H9 (cell line): ENCODE data around the gene CEP250. TPM values are rescaled to one million over a fixed set of nuclear protein-coding genes. Genes with fewer than 3 reads are reported as not detected.

Experiments used
- DNase-seq: peaks from one replicate; pipeline ENCODE4 v3.0.0-alpha.2; 2017
- H2AFZ ChIP-seq: one replicate; pipeline ENCODE4 v1.6.1; 2013; ENCODE audit warnings: mild to moderate bottlenecking, low read length, control low read depth, moderate library complexity
- H2AK5ac ChIP-seq: 2 replicates; pipeline ENCODE4 v1.6.1; 2013; ENCODE audit warnings: low read length, control low read depth, mixed read lengths; ENCODE audit not compliant: insufficient read length
- H2BK120ac ChIP-seq: one replicate; pipeline ENCODE4 v1.6.1; 2013; ENCODE audit warnings: low read depth, mild to moderate bottlenecking, low read length, control low read depth, inconsistent platforms; ENCODE audit not compliant: poor library complexity, severe bottlenecking
- H2BK12ac ChIP-seq: 2 replicates; pipeline ENCODE4 v1.6.1; 2013; ENCODE audit warnings: low read length, control low read depth, mixed read lengths, low read depth; ENCODE audit not compliant: insufficient read length
- H2BK15ac ChIP-seq: 2 replicates; pipeline ENCODE4 v1.6.1; 2013; ENCODE audit warnings: low read depth, low read length, control low read depth
- H2BK20ac ChIP-seq: one replicate; pipeline ENCODE4 v1.6.1; 2013; ENCODE audit warnings: low read depth, mild to moderate bottlenecking, low read length, control low read depth, inconsistent platforms; ENCODE audit not compliant: poor library complexity, severe bottlenecking
- H2BK5ac ChIP-seq: 2 replicates; pipeline ENCODE4 v1.6.1; 2013; ENCODE audit warnings: low read length, control low read depth, mixed read lengths; ENCODE audit not compliant: insufficient read length
- H3K14ac ChIP-seq: 2 replicates; pipeline ENCODE4 v1.6.1; 2013; ENCODE audit warnings: low read length, control low read depth; ENCODE audit not compliant: insufficient read depth
- H3K18ac ChIP-seq: 2 replicates; pipeline ENCODE4 v1.6.1; 2013; ENCODE audit warnings: low read depth, mild to moderate bottlenecking, mixed read lengths, low read length, control low read depth; ENCODE audit not compliant: insufficient read length
- H3K23ac ChIP-seq: 2 replicates; pipeline ENCODE4 v1.6.1; 2013; ENCODE audit warnings: low read length, control low read depth, mixed read lengths, low read depth; ENCODE audit not compliant: insufficient read length
- H3K23me2 ChIP-seq: 2 replicates; pipeline ENCODE4 v1.6.1; 2013; ENCODE audit warnings: low read depth, mild to moderate bottlenecking, mixed read lengths, low read length, control low read depth; ENCODE audit not compliant: insufficient read length, poor library complexity, severe bottlenecking
- H3K27ac ChIP-seq: 2 replicates; pipeline ENCODE4 v1.5.1; 2013; ENCODE audit warnings: low read length, control low read depth, mixed read lengths, low read depth; ENCODE audit not compliant: insufficient read length
- H3K27me3 ChIP-seq: 2 replicates; pipeline ENCODE4 v1.6.1; 2013; ENCODE audit warnings: low read length, control low read depth, inconsistent platforms; ENCODE audit not compliant: insufficient read depth
- H3K4ac ChIP-seq: 2 replicates; pipeline ENCODE4 v1.6.1; 2013; ENCODE audit warnings: low read depth, mild to moderate bottlenecking, control low read depth, inconsistent platforms, low read length, moderate library complexity
- H3K4me1 ChIP-seq: 2 replicates; pipeline ENCODE4 v1.6.1; 2013; ENCODE audit warnings: low read length, control low read depth, inconsistent platforms; ENCODE audit not compliant: insufficient read depth
- H3K4me2 ChIP-seq: 2 replicates; pipeline ENCODE4 v1.6.1; 2013; ENCODE audit warnings: low read length, control low read depth, mixed read lengths; ENCODE audit not compliant: insufficient read length, insufficient read depth
- H3K56ac ChIP-seq: 2 replicates; pipeline ENCODE4 v1.6.1; 2013; ENCODE audit warnings: low read depth, mild to moderate bottlenecking, mixed read lengths, low read length, control low read depth; ENCODE audit not compliant: insufficient read length
- H3K79me1 ChIP-seq: 2 replicates; pipeline ENCODE4 v1.6.1; 2013; ENCODE audit warnings: low read depth, mild to moderate bottlenecking, moderate library complexity, low read length, control low read depth, inconsistent platforms; ENCODE audit not compliant: insufficient read depth, poor library complexity, severe bottlenecking
- H3K79me2 ChIP-seq: 2 replicates; pipeline ENCODE4 v1.6.1; 2013; ENCODE audit warnings: low read length, control low read depth, inconsistent platforms; ENCODE audit not compliant: insufficient read depth
- H3K9ac ChIP-seq: 2 replicates; pipeline ENCODE4 v1.6.1; 2013; ENCODE audit warnings: low read length, control low read depth, mixed read lengths; ENCODE audit not compliant: insufficient read length; ENCODE audit errors: extremely low read depth
- H3K9me3 ChIP-seq: one replicate; pipeline ENCODE4 v1.6.1; 2013; ENCODE audit warnings: low read depth, low read length, inconsistent platforms; ENCODE audit not compliant: control insufficient read depth
- H3T11ph ChIP-seq: one replicate; pipeline ENCODE4 v1.6.1; 2013; ENCODE audit warnings: mild to moderate bottlenecking, low read length, control low read depth, inconsistent platforms
- H4K20me1 ChIP-seq: one replicate; pipeline ENCODE4 v1.6.1; 2013; ENCODE audit not compliant: control insufficient read depth, insufficient read length, insufficient read depth
- H4K5ac ChIP-seq: 2 replicates; pipeline ENCODE4 v1.6.1; 2013; ENCODE audit warnings: low read depth, mild to moderate bottlenecking, mixed read lengths, low read length, control low read depth; ENCODE audit not compliant: insufficient read length
- H4K8ac ChIP-seq: replicated peaks from 2 replicates; pipeline ENCODE4 v1.6.1; 2013; ENCODE audit warnings: low read length, control low read depth, mixed read lengths, low read depth; ENCODE audit not compliant: insufficient read length
- H4K91ac ChIP-seq: 2 replicates; pipeline ENCODE4 v1.6.1; 2013; ENCODE audit warnings: low read depth, mild to moderate bottlenecking, moderate library complexity, mixed read lengths, low read length, control low read depth; ENCODE audit not compliant: insufficient read length
- H3K27ac Mint-ChIP-seq, 3 experiments: 2 replicates in 2 of 3; 3 replicates in 1 of 3; pipeline ENCODE4 v1.8.0; 2020 to 2021; ENCODE audit warnings: mixed read lengths in 3 of 3, mild to moderate bottlenecking in 1 of 3, moderate library complexity in 1 of 3
- H3K27me3 Mint-ChIP-seq: 2 replicates; pipeline ENCODE4 v1.8.0; 2021; ENCODE audit warnings: low read depth, mild to moderate bottlenecking, moderate library complexity, mixed read lengths
- H3K36me3 Mint-ChIP-seq, 3 experiments: 2 replicates in 2 of 3; 3 replicates in 1 of 3; pipeline ENCODE4 v1.8.0; 2020 to 2021; ENCODE audit warnings: low read depth in 3 of 3, mixed read lengths in 3 of 3; ENCODE audit not compliant: insufficient read depth in 1 of 3
- H3K4me1 Mint-ChIP-seq, 2 experiments: 2 replicates each; pipeline ENCODE4 v1.8.0; 2020; ENCODE audit warnings: mixed read lengths in 2 of 2
- H3K4me3 Mint-ChIP-seq, 2 experiments: 2 replicates in 1 of 2; 3 replicates in 1 of 2; pipeline ENCODE4 v1.8.0; 2020 to 2021; ENCODE audit warnings: mild to moderate bottlenecking in 2 of 2, mixed read lengths in 2 of 2, moderate library complexity in 1 of 2
- H3K9me3 Mint-ChIP-seq, 2 experiments: 2 replicates in 1 of 2; 3 replicates in 1 of 2; pipeline ENCODE4 v1.8.0; 2020; ENCODE audit warnings: mild to moderate bottlenecking in 2 of 2, mixed read lengths in 2 of 2, moderate library complexity in 1 of 2
- CTCF ChIP-seq: fragments of 200-600 bp; sonication (generic); conservative IDR thresholded peaks from 3 replicates; pipeline ENCODE4 v1.8.0; 2021; ENCODE audit warnings: antibody characterized with exemption, mild to moderate bottlenecking
- WGBS: extraction: QIAGEN DNeasy Blood & Tissue Kit; methylation state at CpG from one replicate; pipeline ENCODE4 v1.1.7; 2013; ENCODE audit warnings: missing lambda C conversion rate, low lambda C conversion rate, mixed read lengths; ENCODE audit not compliant: insufficient read length; ENCODE audit errors: extremely low coverage; 5-methylcytosine and 5-hydroxymethylcytosine counted together
- total RNA-seq: library from RNA; stranded (reverse); gene quantifications from 2 replicates; pipeline ENCODE4 v1.2.1, GENCODE V29; 2021

CEP250 gene
- total RNA-seq, 1 experiment from 2014 or later: 29.8 TPM

GRCh38 chr20:35559042-35559693 lies 103.8 kb downstream of the CEP250 start:
- Histone ChIP-seq H2BK120ac (no peak overlapping the region), H3K27me3 (no peaks in the 10 kb centered on the region), H2BK12ac (no peak overlapping the region), H2AK5ac (no peak overlapping the region), H4K20me1 (no peaks in the 10 kb centered on the region), H3K79me2 (no peaks in the 10 kb centered on the region), H3K56ac (no peak overlapping the region), H2AFZ (no peak overlapping the region), H3K14ac (no peak overlapping the region), H3K4ac (no peak overlapping the region), H3K4me1 (no peaks in the 10 kb centered on the region), H2BK15ac (no peak overlapping the region), H3K27ac (no peak overlapping the region), H3K18ac (no peak overlapping the region), H3K23me2 (no peaks in the 10 kb centered on the region), H3K23ac (no peak overlapping the region), H4K5ac (no peak overlapping the region), H3K79me1 (no peaks in the 10 kb centered on the region), H3K4me2 (no peak overlapping the region), H3T11ph (no peak overlapping the region), H3K9me3 (no peaks in the 10 kb centered on the region), H4K8ac (no peak overlapping the region), H3K9ac (no peak overlapping the region), H2BK20ac (no peak overlapping the region), H4K91ac (no peak overlapping the region), H2BK5ac (no peak overlapping the region)
- TF ChIP-seq CTCF: no peak
- peaks cover 7 to 13% of the 10 kb centered on the region in 2 experiments for H3K4me1 Mint-ChIP-seq
- peaks cover 18 to 39% (median 31%) of the 10 kb centered on the region in 3 experiments for H3K36me3 Mint-ChIP-seq
- no peaks in the 10 kb centered on the region for H3K9me3 Mint-ChIP-seq
- no peak for DNase-seq
- H3K4me3 Mint-ChIP-seq: no peak overlapping the region
- no peak overlapping the region; a peak in 1 of 7 replicates for H3K27ac Mint-ChIP-seq
- H3K27me3 Mint-ChIP-seq: no peaks in the 10 kb centered on the region
- no CpG with 5 or more reads among the region's 24 CpGs for WGBS
